GM19468 (cell line): ENCODE results near the gene KYNU.
"Not testable (repeated sequence)": the region's sequence is repeated elsewhere in the genome, so short reads cannot be mapped to it uniquely, and the experiment has no call there.

ENCODE experiments used
- ATAC-seq: cut with Tn5 transposase; IDR thresholded peaks from one replicate; pipeline ENCODE4 v1.9.1; 2021; ENCODE audit warnings: mild to moderate bottlenecking, moderate library complexity, moderate number of reproducible peaks; ENCODE audit not compliant: unreplicated experiment; ENCODE audit errors: extremely low read depth

The KYNU gene

DNA sequence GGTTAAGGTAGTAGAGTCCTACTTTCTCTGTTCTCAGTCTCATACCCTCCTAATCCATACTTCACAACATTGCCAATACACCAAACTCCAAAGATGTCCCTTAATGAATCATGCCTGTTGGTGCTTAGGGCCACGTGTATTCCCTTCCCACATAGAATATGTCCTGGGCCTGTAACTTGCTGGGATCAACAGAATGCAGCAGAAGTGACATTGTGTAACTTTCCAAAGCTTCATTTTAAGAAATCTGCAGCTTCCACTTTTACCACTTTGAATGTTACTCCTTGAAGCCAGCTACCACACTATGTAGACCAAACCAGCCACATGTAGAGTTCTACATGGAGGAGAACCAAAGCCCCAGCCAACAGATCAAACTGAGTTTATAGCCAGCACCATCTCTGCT, 193.2 kb downstream of the KYNU start:
- ATAC-seq: no peak

DNA sequence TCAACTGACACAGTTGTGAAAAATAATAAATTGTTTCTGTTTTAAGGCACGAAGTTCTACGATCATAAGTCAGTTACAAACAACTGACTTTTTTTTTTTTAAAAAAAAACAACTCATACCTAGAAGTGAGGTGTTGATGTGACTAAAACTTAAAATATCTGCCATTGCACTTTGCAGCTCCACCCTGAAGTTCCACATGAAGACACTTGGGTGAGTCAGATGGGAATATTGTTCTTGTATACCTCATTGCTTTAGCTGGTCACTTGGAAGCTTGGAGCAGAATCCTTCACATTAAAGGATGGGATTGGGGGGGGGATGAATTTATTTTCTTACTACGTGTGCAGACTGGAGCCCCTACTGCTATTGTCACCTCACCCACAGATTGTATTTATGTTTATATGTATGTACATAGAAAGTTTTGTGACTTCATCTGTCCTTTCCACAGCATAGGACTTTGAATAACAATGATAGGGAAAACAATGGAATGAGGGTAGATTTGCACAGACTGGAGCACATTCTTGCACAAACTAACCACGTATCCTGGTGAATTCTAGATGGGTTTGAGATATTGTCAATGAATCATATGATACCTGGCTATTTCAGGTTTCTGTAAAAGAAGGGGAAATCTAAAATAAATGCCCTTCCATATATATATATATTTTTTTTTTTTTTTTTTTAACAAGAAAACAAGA, 193.9 kb downstream of the KYNU start:
- ATAC-seq: no peak

- not testable (repeated sequence) for ATAC-seq
Observed at GRCh38 chr2:143074913-143075312, 197.4 kb downstream of the KYNU start.

DNA sequence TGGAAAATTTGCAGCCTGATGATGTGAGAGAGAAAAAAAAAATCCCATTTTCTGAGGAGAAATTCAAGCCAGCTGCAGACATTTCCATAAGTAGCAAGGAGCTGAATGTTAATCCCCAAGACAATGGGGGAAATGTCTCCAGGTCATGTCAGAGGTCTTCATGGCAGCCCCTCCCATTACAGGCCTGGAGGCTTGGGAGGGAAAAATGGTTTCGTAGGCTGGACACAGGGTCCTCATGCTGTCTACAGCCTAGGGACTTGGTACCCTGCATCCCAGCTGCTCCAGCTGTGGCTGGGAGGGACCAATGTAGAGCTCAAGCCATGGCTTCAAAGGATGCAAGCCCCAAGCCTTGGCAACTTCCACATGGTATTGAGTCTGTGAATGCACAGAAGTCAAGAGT, 198.2 kb downstream of the KYNU start:
- ATAC-seq: no peak

DNA sequence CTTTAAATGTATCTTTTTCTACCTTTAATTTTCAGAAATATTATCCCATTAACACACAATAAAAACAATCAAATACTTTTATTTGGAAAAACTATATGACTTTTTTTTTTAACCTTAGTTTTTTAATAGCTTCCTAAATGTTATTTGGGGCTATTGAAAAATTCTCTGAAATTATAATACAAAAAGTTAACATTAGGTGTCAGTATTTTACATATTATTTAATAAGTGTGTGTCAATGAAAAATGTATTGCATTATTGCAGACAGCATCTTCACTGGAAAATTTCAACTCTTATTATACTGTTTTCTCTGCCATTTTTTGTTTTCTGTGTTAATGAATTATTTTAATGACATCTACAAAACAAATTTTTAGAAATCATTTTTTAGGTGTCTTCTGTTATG, 200.6 kb downstream of the KYNU start:
- ATAC-seq: no peak

GRCh38 chr2:143081616-143082015, 204.2 kb downstream of the KYNU start:
- no peak for ATAC-seq

- ATAC-seq: no peak
Observed at GRCh38 chr2:143083636-143084035, 206.2 kb downstream of the KYNU start.

DNA sequence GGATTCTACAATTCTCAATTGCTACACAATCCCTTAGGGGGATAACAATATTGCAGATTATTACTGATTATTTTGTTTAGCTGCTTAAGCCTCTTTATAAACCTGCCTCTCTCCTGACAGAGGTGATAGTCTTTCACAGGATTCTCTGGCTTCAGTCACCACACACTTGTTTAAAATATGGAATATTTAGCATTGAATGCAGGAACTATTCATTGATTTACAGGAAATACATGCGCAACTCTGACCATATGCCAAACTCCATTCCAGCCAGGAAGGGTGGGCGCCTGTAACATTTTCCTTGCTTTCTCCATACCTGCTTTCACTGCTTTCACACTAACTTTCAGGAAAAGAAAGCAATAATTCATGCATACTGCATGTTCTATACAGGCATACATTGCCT, 207.0 kb downstream of the KYNU start:
- ATAC-seq: no peak

GRCh38 chr2:143085125-143085784, 207.8 kb downstream of the KYNU start:
- ATAC-seq: peak; percentile 43

DNA sequence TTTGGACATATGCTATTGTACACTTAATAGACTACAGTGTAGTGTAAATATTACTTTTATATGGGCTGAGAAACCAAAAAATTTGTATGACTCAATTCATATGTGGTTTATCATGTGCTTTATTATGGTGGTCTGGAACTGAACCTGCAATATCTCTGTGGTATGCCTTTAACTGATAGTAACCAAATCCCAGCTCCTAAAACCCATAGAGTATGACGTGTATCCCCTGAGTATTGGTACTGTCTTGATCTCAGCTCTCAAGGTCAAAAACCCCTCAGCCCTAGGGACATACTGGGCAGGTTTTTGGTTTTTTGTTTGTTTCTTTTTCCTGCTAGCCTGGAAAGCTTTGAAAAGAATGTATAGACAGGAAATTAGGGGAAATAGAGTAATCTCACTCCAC, 209.6 kb downstream of the KYNU start:
- no peak for ATAC-seq

GRCh38 chr2:143088388-143088787, 210.9 kb downstream of the KYNU start:
- no peak for ATAC-seq

GRCh38 chr2:143089520-143089919, 212.1 kb downstream of the KYNU start:
- not testable (repeated sequence) for ATAC-seq
